Activated CD4-positive, alpha-beta memory T cell treated with anti-CD3 and anti-CD28 coated beads, Interleukin-2, amount 10 ng/mL, durations not matched to agents 7 days and 5 days (primary cell): ENCODE data around the gene NME3. TPM values are rescaled to one million over a fixed set of nuclear protein-coding genes. Genes with fewer than 3 reads are reported as not detected.
A peak's percentile ranks its signal among the peaks of the same experiment; 100 is the strongest.

Source experiments
- CTCF ChIA-PET: fragments of 350-600 bp; sonication (Branson Sonifier 250); formaldehyde crosslinking; loops from one replicate; lab custom pipeline; 2021; ENCODE audit warnings: antibody characterized with exemption, inconsistent platforms; lab: Charles Lee
- POLR2A ChIA-PET: fragments of 350-600 bp; sonication (Branson Sonifier 250); formaldehyde crosslinking; loops from one replicate; lab custom pipeline; 2021; ENCODE audit warnings: antibody characterized with exemption; lab: Charles Lee
- DNase-seq: peaks from one replicate; pipeline ENCODE4 v3.0.0-alpha.2; 2020
- H3K27ac Mint-ChIP-seq: one replicate; pipeline ENCODE4 v1.8.0; 2021; ENCODE audit warnings: mild to moderate bottlenecking, mixed read lengths
- H3K27me3 Mint-ChIP-seq: one replicate; pipeline ENCODE4 v1.8.0; 2021; ENCODE audit warnings: mixed read lengths
- H3K36me3 Mint-ChIP-seq: one replicate; pipeline ENCODE4 v1.8.0; 2021; ENCODE audit warnings: low read depth, mixed read lengths
- H3K4me1 Mint-ChIP-seq: one replicate; pipeline ENCODE4 v1.8.0; 2021; ENCODE audit warnings: mixed read lengths
- H3K4me3 Mint-ChIP-seq: one replicate; pipeline ENCODE4 v1.8.0; 2021; ENCODE audit warnings: mild to moderate bottlenecking, mixed read lengths
- H3K9me3 Mint-ChIP-seq: one replicate; pipeline ENCODE4 v1.8.0; 2021; ENCODE audit warnings: mixed read lengths
- total RNA-seq, 2 experiments: library from RNA; stranded (reverse); gene quantifications; one replicate each; pipeline ENCODE4 v1.2.3, GENCODE V29; 2021

NME3 gene
- total RNA-seq, 2 experiments from 2014 or later = 48.0 to 52.0 TPM

GRCh38 chr16:1729026-1729425, 42.3 kb downstream of the NME3 start:
- H3K27ac Mint-ChIP-seq = no peak overlapping the region
- no peak for DNase-seq
- H3K4me1 Mint-ChIP-seq = no peaks in the 10 kb centered on the region
- no peaks in the 10 kb centered on the region for H3K27me3 Mint-ChIP-seq
- POLR2A ChIA-PET = interaction anchor here (1.3 kb wide), 1 partner anchor 13 kb away, joined by 4 read pairs; no protein-coding TSS in a partner anchor
- CTCF ChIA-PET = no interaction called here
- H3K4me3 Mint-ChIP-seq = no peak overlapping the region
- peaks cover 33% of the 10 kb centered on the region for H3K36me3 Mint-ChIP-seq
- H3K9me3 Mint-ChIP-seq = no peaks in the 10 kb centered on the region

GRCh38 chr16:1727651-1728624, 43.4 kb downstream of the NME3 start:
- ChIA-PET CTCF (no interaction called here), POLR2A (interaction anchor here (1.3 kb wide), 1 partner anchor 14 kb away, joined by 4 read pairs; no protein-coding TSS in a partner anchor)
- Mint-ChIP-seq H3K27me3 (no peaks in the 10 kb centered on the region), H3K4me1 (peaks cover 10% of the 10 kb centered on the region), H3K36me3 (peaks cover 25% of the 10 kb centered on the region), H3K4me3 (no peak overlapping the region), H3K27ac (no peak overlapping the region), H3K9me3 (no peaks in the 10 kb centered on the region)
- no peak for DNase-seq

- ChIA-PET CTCF (interaction anchor here (1.6 to 1.9 kb wide), 2 partner anchors 21 to 24 kb away, joined by 3 to 8 read pairs; partner anchors contain the start of gene MAPK8IP3), POLR2A (no interaction called here)
- Mint-ChIP-seq H3K4me3 (no peak overlapping the region), H3K27me3 (no peaks in the 10 kb centered on the region), H3K4me1 (peaks cover 20% of the 10 kb centered on the region), H3K27ac (no peak overlapping the region), H3K36me3 (peaks cover 20% of the 10 kb centered on the region), H3K9me3 (no peaks in the 10 kb centered on the region)
- no peak for DNase-seq
Measured at GRCh38 chr16:1726661-1727502, 44.5 kb downstream of the NME3 start.

- CTCF ChIA-PET = interaction anchor here (1.2 kb wide), 1 partner anchor 24 kb away, joined by 3 read pairs; no protein-coding TSS in a partner anchor
- no peak for DNase-seq
- POLR2A ChIA-PET = no interaction called here
- no peak overlapping the region for H3K27ac Mint-ChIP-seq
- H3K36me3 Mint-ChIP-seq = peaks cover 18% of the 10 kb centered on the region
- peaks cover 33% of the 10 kb centered on the region for H3K4me1 Mint-ChIP-seq
- H3K4me3 Mint-ChIP-seq = no peak overlapping the region
- no peaks in the 10 kb centered on the region for H3K27me3 Mint-ChIP-seq
- H3K9me3 Mint-ChIP-seq = no peaks in the 10 kb centered on the region
Measured at GRCh38 chr16:1724491-1724890, 46.9 kb downstream of the NME3 start.

- H3K9me3 Mint-ChIP-seq = no peaks in the 10 kb centered on the region
- H3K36me3 Mint-ChIP-seq = peaks cover 14% of the 10 kb centered on the region
- H3K4me3 Mint-ChIP-seq = no peak overlapping the region
- no peaks in the 10 kb centered on the region for H3K27me3 Mint-ChIP-seq
- H3K27ac Mint-ChIP-seq = peak overlapping the region; percentile 49
- H3K4me1 Mint-ChIP-seq = peaks cover 37% of the 10 kb centered on the region
- POLR2A ChIA-PET = interaction anchor here (0.9 kb wide), 1 partner anchor 59 kb away, joined by 3 read pairs; the partner anchor contains the start of genes NUBP2 and SPSB3
- DNase-seq = peak; percentile 48
- CTCF ChIA-PET = interaction anchor here (0.7 to 1.2 kb wide), 6 partner anchors 10 to 113 kb away, joined by 3 to 8 read pairs (median 3); no protein-coding TSS in a partner anchor
Measured at GRCh38 chr16:1723450-1724147, 47.7 kb downstream of the NME3 start.

GRCh38 chr16:1721372-1721771, 50.0 kb downstream of the NME3 start:
- H3K27ac Mint-ChIP-seq = peak overlapping the region; percentile 21
- no peaks in the 10 kb centered on the region for H3K9me3 Mint-ChIP-seq
- ChIA-PET POLR2A (interaction anchor here (0.8 kb wide), 1 partner anchor 43 kb away, joined by 3 read pairs; no protein-coding TSS in a partner anchor), CTCF (no interaction called here)
- H3K27me3 Mint-ChIP-seq = no peaks in the 10 kb centered on the region
- no peak overlapping the region for H3K4me3 Mint-ChIP-seq
- H3K36me3 Mint-ChIP-seq = peaks cover 4% of the 10 kb centered on the region
- no peak for DNase-seq
- H3K4me1 Mint-ChIP-seq = peaks cover 38% of the 10 kb centered on the region

Other genes starting within 250 kb of the NME3 start
- gene TMEM204, start 237.9 kb downstream of the NME3 start, total RNA-seq = 10 to 100 TPM; 42.9 to 43.5 TPM
- 1 to 10 TPM; 7.7 to 9.1 TPM for gene IFT140, start 159.5 kb downstream of the NME3 start, total RNA-seq
- gene CRAMP1, start 159.2 kb downstream of the NME3 start, total RNA-seq = 10 to 100 TPM; 24.2 to 24.5 TPM
- 10 to 100 TPM; 44.9 to 48.9 TPM for gene JPT2, start 93.3 kb downstream of the NME3 start, total RNA-seq
- gene MAPK8IP3, start 65.3 kb downstream of the NME3 start, total RNA-seq = 10 to 100 TPM; 93.4 to 96.8 TPM
- gene EME2, start 1.3 kb upstream of the NME3 start, total RNA-seq = 10 to 100 TPM; 23.5 to 24.7 TPM
- 10 to 100 TPM; 94.9 to 98.3 TPM for gene MRPS34, start 1.6 kb upstream of the NME3 start, total RNA-seq
- 10 to 100 TPM; 46.4 to 47.7 TPM for gene SPSB3, start 11.0 kb upstream of the NME3 start, total RNA-seq
- 10 to 100 TPM; 40.8 to 43.5 TPM for gene NUBP2, start 11.4 kb upstream of the NME3 start, total RNA-seq
- under 1 TPM in 1 of 2 experiments, not detected in 1; 0.23 TPM for gene IGFALS, start 22.2 kb upstream of the NME3 start, total RNA-seq
- gene HAGH, start 55.3 kb upstream of the NME3 start, total RNA-seq = 10 to 100 TPM; 51.3 to 51.8 TPM
- 1 to 10 TPM; 7.7 to 7.9 TPM for gene FAHD1, start 55.7 kb upstream of the NME3 start, total RNA-seq
- gene MEIOB, start 100.6 kb upstream of the NME3 start, total RNA-seq = under 1 TPM in 1 of 2 experiments, not detected in 1; 0.18 TPM
- gene HS3ST6, start 146.9 kb upstream of the NME3 start, total RNA-seq = not detected
- 10 to 100 TPM; 17.9 TPM for gene MSRB1, start 171.7 kb upstream of the NME3 start, total RNA-seq
- gene RPL3L, start 183.1 kb upstream of the NME3 start, total RNA-seq = not detected
- 100 to 1,000 TPM; 131 to 138 TPM for gene NDUFB10, start 188.0 kb upstream of the NME3 start, total RNA-seq
- gene RPS2, start 193.3 kb upstream of the NME3 start, total RNA-seq = 1,000 to 10,000 TPM; 2,364 to 2,405 TPM
- gene RNF151, start 195.3 kb upstream of the NME3 start, total RNA-seq = not detected
- 10 to 100 TPM; 27.7 to 28.7 TPM for gene TBL3, start 200.5 kb upstream of the NME3 start, total RNA-seq
- gene NOXO1, start 209.9 kb upstream of the NME3 start, total RNA-seq = under 1 TPM in 1 of 2 experiments, not detected in 1; 0.23 TPM
- gene GFER, start 212.7 kb upstream of the NME3 start, total RNA-seq = 10 to 100 TPM; 29.1 to 32.0 TPM
- 10 to 100 TPM; 12.3 to 12.6 TPM for gene SYNGR3, start 218.4 kb upstream of the NME3 start, total RNA-seq
- 10 to 100 TPM; 52.1 to 53.6 TPM for gene ZNF598, start 238.3 kb upstream of the NME3 start, total RNA-seq
- gene NPW, start 248.2 kb upstream of the NME3 start, total RNA-seq = under 1 TPM; 0.48 to 0.65 TPM